ENCODE measurements around the gene HCFC1R1.
"Not testable (repeated sequence)": the region's sequence is repeated elsewhere in the genome, so short reads cannot be mapped to it uniquely, and the experiment has no call there.

Gene HCFC1R1, protein sequence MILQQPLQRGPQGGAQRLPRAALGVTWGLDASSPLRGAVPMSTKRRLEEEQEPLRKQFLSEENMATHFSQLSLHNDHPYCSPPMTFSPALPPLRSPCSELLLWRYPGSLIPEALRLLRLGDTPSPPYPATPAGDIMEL

DNA sequence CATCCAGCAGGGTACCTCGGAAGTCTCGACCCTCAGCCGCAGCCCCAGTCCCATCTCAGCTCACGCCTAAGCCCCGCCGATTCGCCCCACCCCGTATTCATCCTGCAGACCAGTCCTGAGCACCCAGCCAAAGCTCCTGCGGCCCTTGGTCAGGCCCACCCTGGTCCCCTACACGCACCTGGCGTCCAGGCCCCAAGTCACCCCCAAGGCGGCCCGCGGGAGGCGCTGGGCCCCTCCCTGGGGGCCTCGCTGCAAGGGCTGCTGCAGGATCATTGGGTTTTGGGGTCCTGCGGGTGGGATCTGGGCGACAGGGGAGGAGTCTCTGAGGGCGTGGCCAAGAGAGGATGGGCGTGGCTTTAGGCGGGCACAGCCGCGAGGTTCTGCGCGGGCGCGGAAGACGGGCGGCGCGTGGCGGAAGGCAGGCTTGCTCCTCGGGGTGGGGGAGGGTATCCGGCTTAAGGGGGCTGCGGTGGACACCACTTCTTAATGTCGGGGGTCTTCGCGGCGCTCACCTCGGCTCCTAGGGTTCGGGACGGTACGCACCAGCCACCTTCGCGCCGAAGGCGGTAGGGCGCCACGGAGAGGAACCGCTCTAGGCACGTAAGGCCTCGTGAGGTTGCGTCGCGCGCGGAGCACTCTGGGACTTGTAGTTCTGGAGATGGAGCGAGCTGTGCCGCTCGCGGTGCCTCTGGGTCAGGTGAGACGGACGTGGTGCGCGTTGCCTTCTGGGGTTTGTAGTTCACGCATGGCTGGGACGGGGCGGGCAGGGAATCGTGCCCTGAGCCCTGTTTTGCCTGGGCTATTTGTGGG lies at the start of gene HCFC1R1, which contains the start of gene THOC6:
TSS of gene HCFC1R1 (minus strand) at position 274 of the 810 bp plus-strand sequence. CDS start at position 273, 1 bp downstream.
TSS of gene THOC6 (plus strand) at position 367 of the 810 bp plus-strand sequence. CDS start at position 659, 292 bp downstream.
- DNase-seq (ENCODE audit: low read depth in 2 of 2): peak; percentile 91 to 94

- no peak for DNase-seq (ENCODE audit: low read depth in 2 of 2)
Observed at GRCh38 chr16:3073448-3073847, 49.7 kb upstream of the HCFC1R1 start.

DNA sequence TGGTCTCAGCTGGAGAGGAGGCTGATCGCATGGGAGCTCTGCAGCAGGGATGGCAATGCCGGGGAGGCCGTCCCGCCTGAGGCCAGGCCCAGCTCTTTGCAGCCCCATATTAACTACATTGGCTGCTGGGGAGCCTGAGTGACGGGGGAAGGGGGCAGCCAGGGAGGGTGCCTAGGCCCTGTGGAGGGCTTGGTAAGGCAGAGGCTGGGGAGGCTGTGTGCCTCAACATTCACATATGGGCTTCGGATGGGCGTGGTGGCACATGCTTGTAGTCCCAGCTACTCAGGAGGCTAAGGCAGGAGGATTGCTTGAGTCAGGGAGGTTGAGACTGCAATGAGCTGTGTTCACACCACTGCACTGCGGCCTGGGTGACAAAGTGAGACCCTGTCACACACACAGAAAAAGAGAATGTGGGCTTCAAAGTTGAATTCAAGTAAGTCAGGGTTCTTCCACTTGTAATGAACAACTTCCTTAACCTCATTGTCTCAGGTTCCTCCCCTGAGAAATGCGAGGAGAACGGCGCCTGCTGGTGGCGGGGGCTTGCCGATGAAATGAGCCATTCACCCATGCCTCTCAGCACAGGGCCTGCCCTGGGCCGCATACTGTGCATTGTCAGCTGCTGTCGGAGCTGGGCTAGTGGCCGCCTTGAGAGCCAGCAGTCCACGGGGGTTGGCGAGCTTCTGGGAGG lies 49.0 kb upstream of the HCFC1R1 start:
- DNase-seq (ENCODE audit: low read depth in 2 of 2): not testable (repeated sequence)

- DNase-seq (ENCODE audit: low read depth in 2 of 2): not testable (repeated sequence)
Observed at GRCh38 chr16:3072148-3072547, 48.4 kb upstream of the HCFC1R1 start.

GRCh38 chr16:3071655-3072054 lies 47.9 kb upstream of the HCFC1R1 start:
- DNase-seq (ENCODE audit: low read depth in 2 of 2): no peak

- no peak for DNase-seq (ENCODE audit: low read depth in 2 of 2)
Observed at GRCh38 chr16:3070608-3071111, 46.9 kb upstream of the HCFC1R1 start.

- DNase-seq (ENCODE audit: low read depth in 2 of 2): not testable (repeated sequence)
Observed at GRCh38 chr16:3069146-3069545, 45.4 kb upstream of the HCFC1R1 start.

- DNase-seq (ENCODE audit: low read depth in 2 of 2): no peak
Observed at GRCh38 chr16:3068487-3068886, 44.7 kb upstream of the HCFC1R1 start.

GRCh38 chr16:3066440-3066748 lies 42.7 kb upstream of the HCFC1R1 start:
- DNase-seq (ENCODE audit: low read depth in 2 of 2): no peak

DNA sequence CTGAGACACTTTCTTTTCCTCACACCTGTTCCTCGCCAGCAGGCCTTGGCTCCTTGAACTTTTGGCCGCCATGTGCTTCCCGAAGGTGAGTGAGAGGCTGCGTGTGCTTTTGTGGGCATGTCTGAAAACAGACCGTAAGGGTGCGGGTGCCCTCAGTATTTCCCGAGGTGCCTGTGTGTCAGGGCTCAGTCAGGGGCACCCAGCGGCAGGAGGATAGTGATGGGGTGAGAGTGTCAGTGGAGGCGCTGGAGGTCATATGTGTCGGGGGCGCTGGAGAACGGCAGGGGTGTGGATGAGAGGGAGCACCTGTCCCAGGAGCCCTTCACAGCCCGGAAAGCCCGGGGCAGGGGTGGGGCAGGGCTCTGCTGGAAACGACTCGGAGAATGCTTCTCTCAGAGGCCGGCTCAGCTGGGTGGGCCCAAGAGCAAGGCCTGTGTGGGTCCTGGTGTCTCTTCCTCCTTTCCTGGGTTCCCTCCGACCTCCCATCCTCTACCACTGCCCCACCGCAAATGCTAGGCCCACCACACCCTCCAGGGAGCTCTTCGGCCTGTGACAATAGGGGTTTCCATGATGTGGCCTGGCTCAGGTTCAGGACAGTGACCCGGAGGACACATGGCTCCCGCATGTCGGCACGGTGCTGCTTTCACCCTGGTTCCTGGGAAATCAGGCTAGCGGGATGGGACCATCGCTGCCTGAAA lies 42.1 kb upstream of the HCFC1R1 start:
- DNase-seq (ENCODE audit: low read depth in 2 of 2): no peak

DNA sequence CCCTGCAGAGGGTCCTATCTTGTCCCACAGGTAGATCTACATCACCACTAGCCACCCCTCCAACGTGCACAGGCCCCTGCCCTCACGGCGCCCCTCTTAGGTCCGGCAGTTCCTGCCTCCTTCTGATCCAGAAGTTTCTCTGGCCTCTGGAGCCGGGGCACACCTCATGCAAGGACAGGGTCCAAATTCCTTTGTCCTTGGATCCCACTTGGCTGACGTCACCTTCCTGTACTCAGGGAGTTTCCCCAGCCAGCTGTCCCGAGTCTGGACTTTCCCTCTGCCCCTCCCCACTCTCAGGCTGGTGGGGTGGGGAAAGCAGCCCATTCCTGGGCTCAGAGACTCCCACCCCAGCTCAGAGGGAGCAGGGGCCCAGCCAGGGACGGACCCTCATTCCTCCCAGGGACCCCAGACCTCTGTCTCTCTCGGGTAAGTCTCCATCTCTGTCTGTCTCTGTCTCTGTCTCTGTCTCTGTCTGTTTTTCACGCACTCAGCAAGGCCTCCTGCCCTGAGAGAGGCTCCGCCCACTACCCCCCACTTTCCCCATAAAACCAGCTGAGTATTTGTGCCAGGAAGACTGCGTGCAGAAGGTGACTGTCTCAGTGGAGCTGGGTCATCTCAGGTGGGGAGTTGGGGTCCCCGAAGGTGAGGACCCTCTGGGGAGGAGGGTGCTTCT lies 41.5 kb upstream of the HCFC1R1 start, which contains the start of gene IL32:
TSS of gene IL32 (plus strand) at position 572 of the 673 bp plus-strand sequence. CDS start 172 bp downstream, outside the sequence.
- peak; percentile 61 to 66 for DNase-seq (ENCODE audit: low read depth in 2 of 2)

- no peak for DNase-seq (ENCODE audit: low read depth in 2 of 2)
Observed at GRCh38 chr16:3063625-3064386, 40.1 kb upstream of the HCFC1R1 start.

GRCh38 chr16:3062553-3062952 lies 38.8 kb upstream of the HCFC1R1 start:
- DNase-seq (ENCODE audit: low read depth in 2 of 2): no peak

- DNase-seq (ENCODE audit: low read depth in 2 of 2): no peak
Observed at GRCh38 chr16:3060339-3061127, 36.8 kb upstream of the HCFC1R1 start.

GRCh38 chr16:3059723-3060242 lies 36.0 kb upstream of the HCFC1R1 start:
- DNase-seq (ENCODE audit: low read depth in 2 of 2): no peak

DNA sequence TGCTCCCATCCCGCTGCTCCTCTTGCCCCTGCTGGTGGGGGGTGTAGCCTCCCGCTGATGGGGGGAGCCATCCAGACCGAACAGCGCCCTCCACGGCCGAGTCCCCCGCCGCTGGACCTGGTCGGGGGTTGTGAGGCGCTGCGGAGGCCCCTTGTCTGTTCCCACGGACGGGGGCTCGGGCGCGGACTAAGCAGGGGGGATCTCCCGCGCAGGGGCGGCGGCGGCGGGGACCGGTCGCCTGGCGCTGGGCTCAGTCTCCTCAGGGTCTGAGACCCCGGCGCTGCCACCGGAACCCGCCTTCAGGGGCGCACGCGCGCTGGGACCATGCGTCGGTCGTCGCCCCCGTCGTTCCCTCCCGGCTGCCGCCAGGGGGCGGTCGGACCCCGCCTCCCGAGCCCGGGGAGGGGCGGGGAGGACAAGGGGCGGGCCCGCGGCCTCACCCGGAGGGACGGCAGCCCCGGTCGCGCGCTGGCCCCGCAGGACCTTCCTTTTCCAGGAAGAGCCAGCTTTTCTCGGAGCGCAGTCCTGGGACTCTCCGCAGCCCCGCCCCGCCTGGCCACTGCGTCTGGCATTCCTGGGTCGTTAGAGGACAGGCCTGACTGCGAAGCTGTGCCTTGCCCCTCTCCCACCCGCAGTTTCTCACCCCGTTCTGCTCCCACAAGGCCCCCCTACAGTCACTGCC lies 35.4 kb upstream of the HCFC1R1 start:
- DNase-seq (ENCODE audit: low read depth in 2 of 2): peak; percentile 82 to 85

- no peak for DNase-seq (ENCODE audit: low read depth in 2 of 2)
Observed at GRCh38 chr16:3058139-3059030, 34.6 kb upstream of the HCFC1R1 start.
